Activated T-cell treated with anti-CD3 and anti-CD28 coated beads for 24 hours (primary cell): ENCODE results near the gene ASRGL1.

ENCODE experiments used
- DNase-seq: peaks from one replicate; pipeline ENCODE4 v3.0.0-alpha.2; 2020; ENCODE audit warnings: low read depth

ASRGL1 gene

DNA sequence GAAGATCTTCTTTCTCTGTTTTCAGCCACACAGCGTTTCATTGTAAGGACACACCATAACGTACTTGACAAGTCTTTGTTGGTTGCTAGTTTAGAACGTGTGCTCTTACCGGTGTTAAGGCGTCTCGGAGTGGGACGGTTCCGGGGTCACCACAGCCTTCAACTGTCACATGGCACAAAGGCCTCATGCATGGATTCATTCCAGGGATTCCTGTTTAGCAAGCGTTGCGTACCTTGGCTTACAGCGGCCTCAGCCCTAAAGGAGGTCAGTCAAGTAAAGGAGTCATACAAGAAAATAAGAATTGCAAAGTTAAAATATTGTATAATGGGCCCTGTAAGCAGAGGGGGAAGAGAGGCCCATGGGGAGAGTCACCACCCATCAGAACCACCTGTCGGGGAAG is 79.3 kb downstream of the ASRGL1 start:
- DNase-seq, result no peak

DNA sequence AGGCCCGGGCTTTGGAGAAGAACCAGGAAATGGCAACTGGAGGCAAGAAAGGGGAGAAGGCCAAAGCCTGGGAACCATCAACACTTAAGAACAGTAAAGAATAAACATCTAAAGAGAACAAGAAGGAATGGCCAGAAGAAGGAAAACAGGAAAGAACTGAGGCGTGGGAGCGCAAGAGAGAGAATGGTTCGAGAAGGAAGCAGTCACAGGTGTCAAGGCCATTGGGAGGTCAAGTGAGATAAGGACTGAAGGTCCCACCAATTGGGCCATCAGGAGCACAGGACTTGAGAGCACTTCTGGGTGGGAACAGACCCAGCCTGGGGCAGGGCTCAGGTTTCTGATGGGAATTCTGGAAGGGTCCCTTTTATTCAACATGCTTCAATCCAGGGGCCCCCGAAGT is 80.9 kb downstream of the ASRGL1 start:
- DNase-seq, result no peak

DNA sequence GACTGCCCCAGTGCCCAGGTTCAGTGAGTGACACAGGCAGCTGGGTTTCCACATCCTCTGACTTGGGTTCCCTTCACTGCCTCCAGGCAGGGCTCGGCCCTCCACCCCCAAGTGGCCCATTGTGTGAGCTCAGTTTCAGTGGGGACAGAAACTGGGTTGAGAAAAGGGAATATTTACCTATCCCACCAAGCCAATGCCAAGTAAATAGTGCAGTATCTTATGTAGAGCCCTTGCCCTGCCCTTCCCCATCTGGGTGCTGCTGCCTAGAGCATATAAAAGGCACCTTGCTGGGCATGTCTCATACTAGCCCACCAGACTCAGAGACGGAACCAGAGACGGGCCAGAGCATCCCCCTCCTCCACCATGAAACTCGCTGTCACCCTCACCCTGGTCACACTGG is 81.5 kb downstream of the ASRGL1 start, which contains the start of gene SCGB1A1:
SCGB1A1 (plus strand) TSS at position 301 of the 400 bp plus-strand sequence; CDS start at position 364, 63 bp downstream.
- DNase-seq, result no peak

DNA sequence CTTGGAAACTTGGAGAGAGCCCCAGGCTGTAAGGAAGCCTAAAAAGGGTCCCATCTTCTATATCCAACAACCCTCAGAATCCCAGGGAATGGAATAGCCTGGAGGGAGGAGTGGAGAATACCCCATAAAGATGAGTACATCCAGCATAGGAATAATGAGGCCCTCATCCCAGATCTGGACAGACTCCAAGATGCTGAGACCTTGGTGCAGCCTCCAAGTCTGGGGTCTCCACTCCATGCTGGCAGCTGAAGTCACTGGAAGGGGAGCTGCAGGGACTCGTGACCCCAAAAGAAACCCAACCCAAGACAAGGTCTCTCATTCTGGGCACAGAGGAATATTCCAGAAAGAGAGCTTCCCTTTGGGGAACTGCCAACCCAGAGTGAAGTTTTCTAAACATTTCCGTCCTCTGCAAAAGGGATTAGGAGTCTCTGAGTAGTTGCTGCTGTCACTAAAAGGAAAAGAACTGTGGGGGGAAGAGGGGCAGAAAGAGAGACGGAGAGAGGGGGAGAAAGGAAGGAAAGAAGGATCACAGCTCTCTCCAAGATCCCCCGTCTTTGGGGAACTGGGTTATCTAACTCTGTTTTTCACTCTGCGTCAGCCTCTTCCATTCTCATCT is 82.2 kb downstream of the ASRGL1 start:
- DNase-seq, result no peak

DNA sequence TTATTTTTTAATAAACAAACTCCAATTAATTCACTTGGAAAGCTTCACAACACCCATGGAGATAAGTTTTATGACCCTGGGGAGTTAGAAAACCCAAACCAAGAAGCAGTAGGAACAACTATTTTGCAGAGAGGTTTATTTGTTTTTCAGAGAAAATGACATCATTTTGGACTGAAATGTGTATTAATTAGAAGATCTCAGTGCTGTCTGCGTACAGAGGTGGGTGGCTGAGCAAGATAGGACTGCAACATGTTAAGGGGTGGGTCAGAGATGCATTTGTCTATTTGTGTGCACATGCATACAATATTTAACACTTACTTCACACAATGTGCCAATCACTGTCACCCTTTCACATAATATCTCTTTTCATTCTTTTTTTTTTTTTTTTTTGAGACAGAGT is 82.7 kb downstream of the ASRGL1 start:
- no peak for DNase-seq

DNA sequence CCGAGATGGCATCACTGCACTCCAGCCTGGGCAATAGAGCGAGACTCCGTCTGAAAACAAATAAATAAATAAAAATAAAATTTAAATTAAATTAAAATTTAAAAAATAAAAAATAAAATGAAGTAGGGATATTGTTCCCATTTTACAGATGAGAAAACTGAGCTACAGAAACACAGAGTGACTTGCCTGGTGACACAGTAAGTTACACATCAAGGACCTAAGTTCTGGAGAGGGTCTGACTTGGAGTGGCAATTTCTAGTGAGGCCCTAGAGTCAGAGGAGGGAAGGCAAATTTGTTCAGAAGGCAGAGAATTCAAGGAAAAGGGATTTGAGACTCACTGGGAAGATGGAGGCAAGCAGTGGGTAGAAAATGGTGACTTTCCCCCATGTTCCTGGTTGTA is 83.6 kb downstream of the ASRGL1 start:
- DNase-seq, result no peak

DNA sequence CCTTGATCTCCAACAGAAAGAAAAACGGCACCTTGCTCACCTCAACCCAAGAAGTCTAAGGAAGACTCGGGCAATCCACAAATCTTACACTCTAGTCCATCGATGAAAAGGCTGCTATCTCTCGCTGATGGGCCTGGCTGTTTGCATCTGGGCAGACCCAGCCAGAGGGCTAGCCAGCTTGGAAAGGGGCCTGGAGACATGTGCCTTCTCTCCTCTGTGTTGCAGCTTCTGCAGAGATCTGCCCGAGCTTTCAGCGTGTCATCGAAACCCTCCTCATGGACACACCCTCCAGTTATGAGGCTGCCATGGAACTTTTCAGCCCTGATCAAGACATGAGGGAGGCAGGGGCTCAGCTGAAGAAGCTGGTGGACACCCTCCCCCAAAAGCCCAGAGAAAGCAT is 84.7 kb downstream of the ASRGL1 start:
- DNase-seq, result no peak

DNA sequence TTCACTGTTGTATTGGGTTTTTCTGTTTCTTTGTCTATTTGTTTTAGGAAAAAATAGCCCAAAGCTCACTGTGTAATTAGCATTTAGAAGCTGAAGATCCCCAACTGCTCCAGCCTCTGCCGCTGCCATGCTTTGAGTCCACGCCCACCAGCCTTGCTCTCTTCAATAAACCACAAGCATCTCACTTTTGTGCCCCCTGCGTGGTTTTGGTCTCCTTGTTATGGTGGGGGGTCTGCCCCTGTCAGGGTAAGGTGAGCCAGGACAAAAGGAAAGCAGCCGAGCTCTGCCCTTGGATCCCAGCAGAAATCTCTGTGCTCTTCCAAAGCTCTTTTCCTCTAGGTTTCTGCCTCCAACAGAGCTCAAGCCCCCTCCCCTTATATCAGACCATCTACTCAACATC is 85.8 kb downstream of the ASRGL1 start:
- no peak for DNase-seq

DNA sequence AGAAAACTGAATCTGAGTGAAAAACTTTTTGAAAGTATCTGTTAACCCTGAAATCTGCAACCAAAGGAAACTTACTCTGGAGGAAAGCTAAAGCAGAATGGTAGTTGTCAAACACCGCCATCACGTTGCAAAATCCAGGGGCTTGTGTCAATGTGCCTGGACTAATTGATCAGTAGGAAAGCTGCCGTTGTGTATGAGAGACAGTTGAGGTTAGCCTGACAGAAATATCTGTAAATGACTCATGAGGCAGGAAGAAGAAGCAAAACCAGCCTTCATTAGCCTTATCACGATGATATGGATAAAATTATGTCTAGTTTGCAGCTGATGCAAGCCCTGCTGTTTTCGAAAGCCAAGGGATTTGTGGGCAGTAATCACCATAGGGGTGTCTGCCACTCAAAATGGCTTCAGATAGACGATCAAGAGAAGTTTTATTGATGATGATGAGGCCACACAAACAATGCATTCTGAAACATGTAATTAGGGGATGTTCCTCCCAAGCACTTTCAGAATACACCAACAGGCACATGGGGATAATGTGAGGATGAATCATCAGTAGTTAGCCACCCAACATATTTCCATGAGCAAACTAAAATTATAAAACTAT is 90.5 kb downstream of the ASRGL1 start:
- no peak for DNase-seq

DNA sequence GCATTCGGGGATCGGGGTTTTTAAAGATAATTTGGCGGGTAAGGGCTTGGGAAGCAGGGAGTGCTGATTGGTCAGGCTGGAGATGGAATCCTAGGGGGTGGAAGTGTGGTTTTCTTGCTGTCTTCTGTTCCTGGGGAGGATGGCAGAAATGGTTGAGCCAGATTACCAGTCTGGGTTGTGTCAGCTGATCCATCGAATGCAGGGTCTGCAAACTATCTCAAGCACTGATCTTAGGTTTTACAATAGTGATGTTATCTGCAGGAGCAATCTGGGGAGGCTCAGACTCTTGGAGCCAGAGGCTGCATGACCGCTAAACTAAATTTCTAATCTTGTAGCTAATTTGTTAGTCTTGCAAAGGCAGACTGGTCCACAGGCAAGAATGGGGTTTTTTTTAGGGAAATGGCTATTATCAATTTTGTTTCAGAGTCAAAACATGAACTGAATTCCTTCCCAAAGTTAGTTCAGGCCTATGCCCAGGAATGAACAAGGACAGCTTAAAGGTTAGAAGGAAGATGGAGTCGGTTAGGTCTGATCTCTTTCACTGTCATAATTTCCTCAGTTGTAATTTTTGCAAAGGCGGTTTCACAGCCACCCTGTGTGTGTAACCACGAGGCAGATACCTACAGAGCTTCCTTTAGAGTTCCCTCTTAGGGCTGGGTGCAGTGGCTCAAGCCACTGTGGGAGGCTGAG is 91.8 kb downstream of the ASRGL1 start:
- no peak for DNase-seq

DNA sequence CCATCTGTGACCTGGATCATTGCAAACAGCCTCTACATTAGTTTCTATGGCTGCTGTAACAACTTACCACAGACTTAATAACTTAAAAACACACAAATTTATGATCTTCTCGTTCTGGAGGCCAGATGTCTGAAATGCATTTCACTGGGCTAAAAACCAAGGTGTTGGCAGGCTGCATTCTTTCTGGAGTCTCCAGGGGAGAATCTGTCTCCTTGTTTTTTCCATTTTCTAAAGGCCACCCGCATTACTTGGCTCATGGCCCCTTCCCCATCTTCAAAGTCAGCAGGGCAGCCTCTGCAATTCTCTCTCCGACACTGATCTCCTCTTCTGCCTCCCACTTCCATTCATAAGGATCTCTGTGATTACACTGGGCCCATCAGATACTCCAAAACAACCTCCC is 93.2 kb downstream of the ASRGL1 start:
- no peak for DNase-seq

DNA sequence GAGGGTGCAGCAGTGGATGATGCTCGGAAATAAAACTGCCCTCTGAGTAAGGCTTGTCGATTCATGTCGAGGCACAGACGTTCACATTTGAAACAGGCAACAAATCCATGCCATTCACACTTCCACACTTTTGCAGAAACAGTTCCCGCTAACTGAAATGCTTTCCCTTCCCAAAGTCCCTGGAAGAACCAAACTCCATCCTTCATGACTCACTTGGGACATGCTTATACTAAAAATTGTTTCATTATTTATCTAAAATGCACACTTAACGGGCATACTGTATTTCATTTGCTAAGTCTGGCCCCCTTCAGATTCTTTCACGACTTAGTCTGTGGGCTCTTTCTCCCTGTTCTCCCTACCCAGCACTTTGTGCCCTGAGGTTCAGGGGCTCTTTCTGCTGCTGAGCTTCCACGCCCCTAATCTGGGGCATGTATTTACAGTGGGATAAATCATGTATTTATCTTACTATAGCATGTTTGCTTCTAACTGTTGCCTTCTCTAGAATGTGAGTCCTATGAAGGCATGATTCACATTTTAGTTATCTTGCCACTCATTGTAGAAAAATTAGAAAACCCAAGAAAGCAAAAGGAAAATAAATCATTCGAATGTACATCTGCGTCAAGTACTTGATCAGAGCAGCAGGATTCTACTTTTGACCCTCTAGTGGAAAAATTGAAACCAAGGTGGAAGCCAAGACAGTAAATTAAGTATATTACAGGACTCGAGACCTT is 94.1 kb downstream of the ASRGL1 start:
- no peak for DNase-seq

DNA sequence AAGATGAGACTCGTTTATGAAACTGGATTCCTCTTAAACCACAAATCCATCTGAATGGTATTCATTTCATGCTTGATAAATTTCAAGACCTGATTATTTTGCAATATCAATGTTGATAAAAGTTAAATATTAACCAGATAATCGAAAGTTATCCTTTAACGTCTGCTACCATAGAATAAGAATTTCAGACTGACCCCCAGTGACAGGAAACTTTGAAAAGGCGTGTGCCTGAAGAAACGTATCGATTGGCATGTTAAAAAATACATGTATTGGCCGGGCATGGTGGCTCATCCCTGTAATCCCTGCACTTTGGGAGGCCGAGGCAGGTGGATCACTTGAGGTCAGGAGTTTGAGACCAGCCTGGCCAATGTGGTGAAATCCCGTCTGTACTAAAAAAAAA is 95.4 kb downstream of the ASRGL1 start:
- no peak for DNase-seq

DNA sequence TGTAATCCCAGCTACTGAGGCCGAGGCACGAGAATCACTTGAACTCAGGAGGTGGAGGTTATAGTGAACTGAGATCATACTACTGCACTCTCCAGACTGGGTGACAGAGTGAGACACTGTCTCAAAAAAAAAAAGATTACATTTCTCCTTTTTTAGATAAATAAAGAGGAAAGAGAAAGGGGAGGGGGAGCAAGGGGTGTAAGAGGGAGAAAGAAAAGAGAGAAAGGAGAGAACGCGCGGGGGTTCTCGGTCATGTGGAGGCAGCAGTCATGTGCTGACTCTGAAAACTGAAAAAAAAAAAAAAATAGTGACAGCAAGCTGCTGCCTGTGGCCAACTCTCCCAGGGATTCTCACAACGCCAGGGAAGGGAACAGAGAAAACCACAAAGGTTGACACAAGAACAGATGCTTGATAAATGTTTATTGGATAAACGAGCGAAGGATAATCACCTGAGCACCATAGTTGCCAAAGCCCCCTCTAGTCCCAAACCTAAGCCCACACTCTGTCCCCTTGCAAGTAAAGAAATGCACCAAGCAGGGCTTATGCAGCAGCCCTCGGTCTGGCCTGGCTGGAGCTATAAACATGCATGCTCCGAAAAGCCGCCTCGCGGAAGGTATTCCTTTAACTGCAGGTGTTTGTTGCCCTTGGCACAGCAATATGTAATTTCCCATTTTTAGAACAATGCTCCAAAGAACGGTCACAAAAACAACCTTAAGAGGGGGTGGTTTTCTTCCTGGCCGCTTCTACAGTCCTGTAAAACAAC is 96.1 kb downstream of the ASRGL1 start:
- no peak for DNase-seq

DNA sequence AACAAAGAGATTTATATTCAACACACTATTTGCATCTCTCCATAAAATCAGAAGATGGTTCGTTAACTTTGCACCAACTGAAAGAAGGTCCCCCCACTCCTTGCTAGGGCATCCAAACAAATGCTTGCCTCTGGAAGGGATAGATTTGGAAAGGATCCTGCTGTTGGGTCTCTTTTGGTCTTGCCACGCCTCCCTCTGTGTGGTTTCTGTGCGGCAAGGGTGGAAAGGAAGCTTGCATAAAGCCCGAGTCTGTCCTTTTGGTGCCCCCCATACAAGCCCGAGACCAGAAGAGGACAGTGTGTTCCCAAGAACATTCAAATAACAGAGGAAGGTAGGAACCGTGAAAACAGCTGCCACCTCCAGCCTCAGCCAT is 96.6 kb downstream of the ASRGL1 start:
- no peak for DNase-seq

DNA sequence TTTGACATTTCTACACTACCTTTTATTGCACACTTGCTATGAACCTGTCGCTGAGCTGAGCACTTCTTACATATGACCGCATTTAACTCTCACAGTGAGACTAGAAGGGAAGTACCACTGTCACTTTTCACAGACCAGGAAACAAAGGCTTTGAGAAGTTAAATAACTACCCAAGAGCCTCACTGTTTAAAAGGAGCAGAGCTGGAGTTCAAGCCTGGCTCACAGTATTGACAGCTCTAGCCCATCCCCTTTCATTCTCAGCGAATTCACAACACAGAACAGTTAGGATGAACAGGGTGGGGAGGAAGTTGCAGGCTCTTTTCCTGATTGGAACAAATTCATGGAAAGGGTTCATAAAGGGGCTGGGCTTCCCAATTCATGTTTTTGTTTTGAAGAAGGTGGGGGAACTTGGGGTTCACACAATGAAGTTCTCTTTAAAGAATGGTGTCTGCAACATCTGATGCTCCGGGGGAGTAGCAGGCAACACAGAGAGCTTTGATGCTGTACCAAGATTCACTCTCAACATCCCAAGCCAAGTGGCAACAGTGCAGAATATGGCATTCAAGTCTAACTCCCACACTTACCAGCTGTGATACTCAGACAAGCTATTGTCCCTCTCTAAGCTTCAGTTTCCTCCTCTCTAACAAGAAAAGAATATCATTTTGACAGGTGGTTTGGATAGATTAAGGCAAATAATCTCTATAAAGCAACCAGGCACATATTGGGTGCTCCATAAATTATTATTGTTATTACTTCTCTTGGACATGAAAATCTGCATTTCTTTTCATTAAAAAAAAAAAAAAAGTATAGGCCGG is 98.8 kb downstream of the ASRGL1 start:
- no peak for DNase-seq

DNA sequence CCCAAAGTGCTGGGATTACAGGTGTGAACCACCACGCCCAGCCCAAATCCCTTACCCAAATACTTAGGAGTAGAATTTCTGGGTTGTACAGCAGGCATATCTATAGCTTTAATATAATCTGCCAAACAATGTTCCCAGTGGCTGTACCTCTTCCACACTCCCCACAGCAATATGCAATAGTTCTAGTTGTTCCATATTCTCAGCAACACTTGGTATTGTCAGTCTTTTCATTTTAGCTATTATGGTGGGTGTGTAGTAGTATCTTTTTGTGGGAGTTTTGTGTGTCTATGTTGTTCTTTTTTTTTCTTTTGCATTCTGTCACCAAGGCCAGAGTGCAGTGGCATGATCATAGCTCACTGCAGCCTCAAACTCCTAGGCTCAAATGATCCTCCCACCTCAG is 100.4 kb downstream of the ASRGL1 start:
- DNase-seq, result no peak

DNA sequence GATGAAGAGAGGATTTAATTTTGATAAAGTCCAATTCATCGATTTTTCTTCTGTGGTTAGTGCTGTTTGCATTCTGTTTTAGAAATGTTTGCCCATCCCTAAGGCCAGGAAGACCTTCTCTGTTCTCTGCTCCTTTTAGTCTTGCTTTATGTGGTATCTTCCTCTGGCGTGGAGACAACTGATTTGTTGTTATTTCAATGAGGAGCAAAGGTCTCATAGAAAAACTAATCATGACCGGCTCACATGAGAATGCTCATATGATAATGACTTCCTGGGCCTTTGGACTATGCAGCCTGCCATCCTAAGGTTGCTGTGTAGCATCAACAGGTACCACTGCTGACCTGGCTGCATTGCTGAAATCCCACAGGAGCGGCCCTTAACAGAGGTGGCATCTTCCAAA is 101.4 kb downstream of the ASRGL1 start:
- DNase-seq, result no peak

DNA sequence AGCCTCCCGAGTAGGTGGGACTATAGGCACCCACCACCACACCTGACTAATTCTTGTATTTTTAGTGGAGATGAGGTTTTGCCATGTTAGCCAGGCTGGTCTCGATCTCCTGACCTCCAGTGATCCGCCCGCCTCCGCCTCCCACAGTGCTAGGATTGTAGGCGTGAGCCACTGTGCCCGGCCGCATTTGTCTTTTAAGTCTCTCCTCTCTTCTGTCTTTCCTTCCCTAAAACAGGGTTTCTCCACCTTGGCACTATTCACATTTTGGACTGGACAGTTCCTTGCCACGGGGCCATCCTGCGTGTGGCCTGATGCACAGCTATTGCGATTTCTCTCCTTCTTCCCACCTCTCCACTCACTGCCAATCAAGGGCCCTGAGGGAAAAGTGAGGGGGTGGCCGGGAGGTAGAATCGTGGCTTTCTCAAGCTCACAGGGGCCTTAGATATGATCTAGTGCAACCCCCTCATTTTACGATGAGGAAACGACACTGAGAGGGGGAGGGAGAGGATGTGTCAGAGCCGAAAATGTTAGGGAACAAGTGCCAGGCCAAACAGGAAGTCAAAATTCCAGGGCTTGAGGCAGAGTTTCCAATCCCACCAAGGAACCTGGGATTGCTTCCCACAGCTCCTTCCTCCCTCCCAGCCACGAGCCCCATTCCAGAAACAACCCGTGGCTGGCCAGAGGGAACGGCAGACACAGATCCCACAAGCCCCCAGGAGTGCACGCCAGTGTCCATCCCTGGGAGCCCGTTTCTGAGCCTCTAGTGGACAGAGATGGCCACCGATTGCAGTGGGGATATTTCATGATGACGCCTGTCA is 102.7 kb downstream of the ASRGL1 start:
- no peak for DNase-seq
